Measurements from ENCODE around the gene SPACA5B.

DNA sequence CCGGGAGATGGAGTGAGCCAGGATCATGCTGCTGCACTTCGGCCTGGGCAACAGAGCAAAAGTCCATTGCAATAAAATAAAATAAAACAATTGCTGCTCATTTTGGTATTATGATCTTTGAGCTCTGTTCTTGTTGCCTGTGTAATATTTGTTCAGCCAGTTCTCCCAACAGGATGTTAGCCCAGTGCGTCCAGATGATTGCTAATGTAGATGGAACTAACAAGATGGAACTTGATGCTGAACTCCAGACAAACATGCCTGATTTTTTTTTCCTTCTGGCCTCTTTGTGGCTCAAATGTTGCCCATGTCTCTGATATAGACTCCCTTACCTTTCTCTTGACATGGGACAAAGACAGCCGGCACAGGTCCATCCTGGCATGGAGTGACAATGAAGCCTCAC lies 50.4 kb downstream of the SPACA5B start:
- no peak for TF ChIP-seq EZH2 (IDR thresholded peaks at IDR 0.05)
- TF ChIP-seq, protein P1, sequence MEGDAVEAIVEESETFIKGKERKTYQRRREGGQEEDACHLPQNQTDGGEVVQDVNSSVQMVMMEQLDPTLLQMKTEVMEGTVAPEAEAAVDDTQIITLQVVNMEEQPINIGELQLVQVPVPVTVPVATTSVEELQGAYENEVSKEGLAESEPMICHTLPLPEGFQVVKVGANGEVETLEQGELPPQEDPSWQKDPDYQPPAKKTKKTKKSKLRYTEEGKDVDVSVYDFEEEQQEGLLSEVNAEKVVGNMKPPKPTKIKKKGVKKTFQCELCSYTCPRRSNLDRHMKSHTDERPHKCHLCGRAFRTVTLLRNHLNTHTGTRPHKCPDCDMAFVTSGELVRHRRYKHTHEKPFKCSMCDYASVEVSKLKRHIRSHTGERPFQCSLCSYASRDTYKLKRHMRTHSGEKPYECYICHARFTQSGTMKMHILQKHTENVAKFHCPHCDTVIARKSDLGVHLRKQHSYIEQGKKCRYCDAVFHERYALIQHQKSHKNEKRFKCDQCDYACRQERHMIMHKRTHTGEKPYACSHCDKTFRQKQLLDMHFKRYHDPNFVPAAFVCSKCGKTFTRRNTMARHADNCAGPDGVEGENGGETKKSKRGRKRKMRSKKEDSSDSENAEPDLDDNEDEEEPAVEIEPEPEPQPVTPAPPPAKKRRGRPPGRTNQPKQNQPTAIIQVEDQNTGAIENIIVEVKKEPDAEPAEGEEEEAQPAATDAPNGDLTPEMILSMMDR (IDR thresholded peaks at IDR 0.05), result no peak
- no peak for TF ChIP-seq EZH2phosphoT487 (IDR thresholded peaks at IDR 0.05)

Measured in neural progenitor cell (in vitro differentiated cells).